ENCODE results near the gene TMEM14A. TPM values are rescaled to one million over a fixed set of nuclear protein-coding genes. Genes with fewer than 3 reads are reported as not detected.

The TMEM14A gene
- total RNA-seq, 1 experiment from 2014 or later = 7.3 TPM

- Histone ChIP-seq H2BK5ac (ENCODE audit: insufficient read length, low read length) (no peak overlapping the region), H3K56ac (ENCODE audit: insufficient read length, low read depth, low read length) (no peak overlapping the region), H3K18ac (ENCODE audit: insufficient read length, low read depth, low read length) (no peak overlapping the region), H3K23ac (ENCODE audit: insufficient read length, low read depth, low read length) (no peak overlapping the region), H2BK15ac (ENCODE audit: low read depth, low read length) (no peak overlapping the region), H3K27me3 (ENCODE audit: insufficient read depth, low read length) (no peaks in the 10 kb centered on the region), H4K5ac (ENCODE audit: insufficient read length, low read depth, low read length) (no peak overlapping the region), H2AFZ (ENCODE audit: low read length) (no peak overlapping the region), H4K20me1 (ENCODE audit: control insufficient read depth, insufficient read depth, insufficient read length) (no peaks in the 10 kb centered on the region), H3K4ac (ENCODE audit: low read depth, low read length) (no peak overlapping the region), H3K27ac (ENCODE audit: insufficient read length, low read depth, low read length) (no peak overlapping the region), H3K9me3 (ENCODE audit: control insufficient read depth, low read depth, low read length) (no peaks in the 10 kb centered on the region), H3K23me2 (ENCODE audit: insufficient read length, low read depth, low read length, poor library complexity, severe bottlenecking) (no peaks in the 10 kb centered on the region), H4K91ac (ENCODE audit: insufficient read length, low read depth, low read length) (no peak overlapping the region), H3K4me1 (ENCODE audit: insufficient read depth, low read length) (no peaks in the 10 kb centered on the region), H3K79me1 (ENCODE audit: insufficient read depth, low read depth, low read length, poor library complexity, severe bottlenecking) (no peaks in the 10 kb centered on the region), H3K14ac (ENCODE audit: insufficient read depth, low read length) (no peak overlapping the region), H2BK12ac (ENCODE audit: insufficient read length, low read depth, low read length) (no peak overlapping the region), H3K9ac (ENCODE audit: extremely low read depth, insufficient read length, low read length) (no peak overlapping the region), H2BK120ac (ENCODE audit: low read depth, low read length, poor library complexity, severe bottlenecking) (no peak overlapping the region), H3K79me2 (ENCODE audit: insufficient read depth, low read length) (no peaks in the 10 kb centered on the region), H4K8ac (replicated peaks; ENCODE audit: insufficient read length, low read depth, low read length) (no peak overlapping the region), H3T11ph (ENCODE audit: low read length) (no peak overlapping the region), H3K4me2 (ENCODE audit: insufficient read depth, insufficient read length, low read length) (no peak overlapping the region), H2AK5ac (ENCODE audit: insufficient read length, low read length) (no peak overlapping the region), H2BK20ac (ENCODE audit: low read depth, low read length, poor library complexity, severe bottlenecking) (no peak overlapping the region)
- peaks cover 12 to 13% of the 10 kb centered on the region in 2 experiments for H3K4me1 Mint-ChIP-seq
- WGBS (ENCODE audit: extremely low coverage, insufficient read length, low lambda C conversion rate) = no CpG with 5 or more reads among the region's 3 CpGs
- H3K27ac Mint-ChIP-seq = no peak overlapping the region; a peak in 1 of 7 replicates
- DNase-seq = no peak
- no peak overlapping the region for H3K4me3 Mint-ChIP-seq
- TF ChIP-seq, protein P1, sequence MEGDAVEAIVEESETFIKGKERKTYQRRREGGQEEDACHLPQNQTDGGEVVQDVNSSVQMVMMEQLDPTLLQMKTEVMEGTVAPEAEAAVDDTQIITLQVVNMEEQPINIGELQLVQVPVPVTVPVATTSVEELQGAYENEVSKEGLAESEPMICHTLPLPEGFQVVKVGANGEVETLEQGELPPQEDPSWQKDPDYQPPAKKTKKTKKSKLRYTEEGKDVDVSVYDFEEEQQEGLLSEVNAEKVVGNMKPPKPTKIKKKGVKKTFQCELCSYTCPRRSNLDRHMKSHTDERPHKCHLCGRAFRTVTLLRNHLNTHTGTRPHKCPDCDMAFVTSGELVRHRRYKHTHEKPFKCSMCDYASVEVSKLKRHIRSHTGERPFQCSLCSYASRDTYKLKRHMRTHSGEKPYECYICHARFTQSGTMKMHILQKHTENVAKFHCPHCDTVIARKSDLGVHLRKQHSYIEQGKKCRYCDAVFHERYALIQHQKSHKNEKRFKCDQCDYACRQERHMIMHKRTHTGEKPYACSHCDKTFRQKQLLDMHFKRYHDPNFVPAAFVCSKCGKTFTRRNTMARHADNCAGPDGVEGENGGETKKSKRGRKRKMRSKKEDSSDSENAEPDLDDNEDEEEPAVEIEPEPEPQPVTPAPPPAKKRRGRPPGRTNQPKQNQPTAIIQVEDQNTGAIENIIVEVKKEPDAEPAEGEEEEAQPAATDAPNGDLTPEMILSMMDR (conservative IDR thresholded peaks at IDR 0.05) = no peak
- no peaks in the 10 kb centered on the region for H3K9me3 Mint-ChIP-seq
- no peaks in the 10 kb centered on the region for H3K27me3 Mint-ChIP-seq (ENCODE audit: low read depth)
- H3K36me3 Mint-ChIP-seq (ENCODE audit: insufficient read depth in 1 of 3, low read depth in 3 of 3) = no peaks in the 10 kb centered on the region
These were observed 36.7 kb upstream of the TMEM14A start for GRCh38 chr6:52634211-52634610.
